Stimulated activated CD4-positive, alpha-beta T cell treated with anti-CD3 and anti-CD28 coated beads, Interleukin-1b, Interleukin-23, amount 100 ng/mL, for 48 hours (primary cell): ENCODE data around the gene DHRSX.
"Not testable (repeated sequence)": the region's sequence is repeated elsewhere in the genome, so short reads cannot be mapped to it uniquely, and the experiment has no call there.

Experiments
- DNase-seq: peaks from one replicate; pipeline ENCODE4 v3.0.0-alpha.2; 2020

DHRSX gene

GRCh38 chrX:2389731-2390130 lies 111.0 kb downstream of the DHRSX start:
- DNase-seq: not testable (repeated sequence)

DNA sequence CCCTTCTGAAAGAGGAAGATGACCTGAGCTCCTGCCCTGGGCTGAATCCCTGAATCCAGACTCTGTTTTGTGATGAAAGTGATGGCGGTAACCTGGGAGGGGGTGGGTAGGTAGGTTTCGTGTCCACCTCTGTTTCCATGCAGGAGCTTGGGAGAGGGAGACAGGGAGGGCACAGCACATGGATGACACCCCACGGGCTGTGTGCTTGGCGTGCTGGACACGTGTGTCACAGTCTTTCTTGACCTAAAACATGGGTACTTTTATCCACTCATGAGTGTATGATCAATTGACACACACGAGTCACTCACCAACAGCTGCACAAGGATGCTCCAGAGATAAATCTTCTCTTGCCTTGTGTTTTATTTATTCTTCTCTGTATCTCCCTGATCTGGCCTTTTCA lies 111.5 kb downstream of the DHRSX start:
- DNase-seq: no peak

- DNase-seq: no peak
Observed at GRCh38 chrX:2388669-2389068, 112.1 kb downstream of the DHRSX start.

DNA sequence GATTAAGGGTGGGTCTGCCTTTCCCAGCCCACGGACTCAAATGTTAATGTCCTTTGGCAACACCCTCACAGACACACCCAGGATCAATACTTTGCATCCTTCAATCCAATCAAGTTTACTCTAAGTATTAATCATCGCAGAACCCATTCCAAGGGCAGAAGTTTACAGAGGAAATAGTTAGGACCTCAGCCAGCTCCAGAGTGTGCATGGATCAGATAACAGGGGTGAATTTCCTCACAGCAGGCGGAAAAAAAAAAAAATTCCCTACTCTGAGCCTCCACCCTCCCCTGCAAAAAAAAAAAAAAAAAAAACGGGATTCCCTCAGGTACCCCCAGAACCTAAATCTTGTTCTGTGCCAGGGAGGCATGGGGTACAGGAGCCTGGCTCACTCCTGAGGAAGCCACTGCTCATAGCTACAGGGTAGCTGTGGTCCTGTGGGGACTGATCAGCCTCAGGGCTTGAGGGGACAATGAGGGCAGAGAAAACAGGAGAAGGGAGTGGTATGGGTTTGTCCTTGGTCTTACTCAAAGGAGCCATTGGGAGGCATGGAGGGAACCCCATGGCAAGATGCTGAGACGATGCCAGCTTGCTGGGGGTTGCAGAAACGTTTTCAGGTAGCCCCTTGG lies 113.0 kb downstream of the DHRSX start:
- DNase-seq: no peak

GRCh38 chrX:2385224-2385623 lies 115.6 kb downstream of the DHRSX start:
- no peak for DNase-seq

DNA sequence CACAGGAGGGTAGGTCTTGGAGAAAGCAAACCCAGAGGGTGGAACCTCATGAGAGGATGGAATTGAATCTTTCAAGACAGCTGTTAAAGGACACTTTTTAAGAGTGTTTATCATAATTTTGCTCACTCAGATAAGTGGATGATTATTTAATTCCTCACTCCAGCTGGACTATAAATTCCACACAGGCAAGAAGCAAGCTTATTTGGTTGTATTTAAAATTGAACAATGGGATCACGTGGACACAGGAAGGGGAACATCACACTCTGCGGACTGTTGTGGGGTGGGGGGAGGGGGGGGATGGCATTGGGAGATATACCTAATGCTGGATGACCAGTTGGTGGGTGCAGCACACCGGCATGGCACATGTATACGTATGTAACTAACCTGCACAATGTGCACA lies 116.3 kb downstream of the DHRSX start:
- no peak for DNase-seq

GRCh38 chrX:2383735-2384134 lies 117.0 kb downstream of the DHRSX start:
- DNase-seq: no peak

GRCh38 chrX:2383144-2383543 lies 117.6 kb downstream of the DHRSX start:
- no peak for DNase-seq

- not testable (repeated sequence) for DNase-seq
Observed at GRCh38 chrX:2382433-2383048, 118.2 kb downstream of the DHRSX start.

- no peak for DNase-seq
Observed at GRCh38 chrX:2376166-2376565, 124.6 kb downstream of the DHRSX start.

DNA sequence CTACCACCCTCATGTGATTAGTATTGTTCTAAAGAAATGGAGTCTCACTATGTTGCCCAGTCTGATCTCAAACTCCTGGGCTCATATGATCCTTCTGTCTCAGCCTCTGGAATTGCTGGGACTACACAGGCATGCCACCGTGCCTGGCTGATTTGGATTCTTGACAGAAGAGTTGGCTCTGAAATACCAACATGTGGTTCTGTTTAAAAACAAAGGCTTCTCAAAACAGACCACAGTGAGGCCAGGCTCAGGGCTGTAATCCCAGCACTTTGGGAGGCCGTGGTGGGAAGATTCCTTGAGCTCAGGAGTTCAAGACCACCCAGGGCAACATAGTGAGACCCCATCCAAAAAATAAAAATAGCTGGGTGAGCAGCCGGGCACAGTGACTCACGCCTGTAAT lies 126.7 kb downstream of the DHRSX start:
- no peak for DNase-seq

DNA sequence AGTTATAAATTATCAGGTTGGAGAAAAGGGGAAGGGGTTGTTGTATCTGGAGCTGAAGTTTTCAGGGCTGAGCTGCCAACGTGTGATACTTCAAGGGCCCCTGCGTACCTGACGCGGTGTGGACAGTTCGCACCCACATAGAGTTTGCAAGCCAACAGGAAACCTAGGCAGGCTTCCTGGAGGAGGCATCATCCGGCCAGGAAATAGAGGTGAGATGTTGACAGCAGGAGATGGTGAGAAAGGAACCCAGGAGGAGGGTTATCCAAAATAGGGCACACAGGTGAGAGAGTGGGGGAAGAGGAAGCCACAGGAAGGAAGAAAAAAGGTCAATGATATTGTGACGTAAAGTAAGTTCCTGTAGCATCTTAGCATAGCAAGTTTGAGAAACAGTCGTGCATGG lies 127.2 kb downstream of the DHRSX start:
- DNase-seq: no peak

DNA sequence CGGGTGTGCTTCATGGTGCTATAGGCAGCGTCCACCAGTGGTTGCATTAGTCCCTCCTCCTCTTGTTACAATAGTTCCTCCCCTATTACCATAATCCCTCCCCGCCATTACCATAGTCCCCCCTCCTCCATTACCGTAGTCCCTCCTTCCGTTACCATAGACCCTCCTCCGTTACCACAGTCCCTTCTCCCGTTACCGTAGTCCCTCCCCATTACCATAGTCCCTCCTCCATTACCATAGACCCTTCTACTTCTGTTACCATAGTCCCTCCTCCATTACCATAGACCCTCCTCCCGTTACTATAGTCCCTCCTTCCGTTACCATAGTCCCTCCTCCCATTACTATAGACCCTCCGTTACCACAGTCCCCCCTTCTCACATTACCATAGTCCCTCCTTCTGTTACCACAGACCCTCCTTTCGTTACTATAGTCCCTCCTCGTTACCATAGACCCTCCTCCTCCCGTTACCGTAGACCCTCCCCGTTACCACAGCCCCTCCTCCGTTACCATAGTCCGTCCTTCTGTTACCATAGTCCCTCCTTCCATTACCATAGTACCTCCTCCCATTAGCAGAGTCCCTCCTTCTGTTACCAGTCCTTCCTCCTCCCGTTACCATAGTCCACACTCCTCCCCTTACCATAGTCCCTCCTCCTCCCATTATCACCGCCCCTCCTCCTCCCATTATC lies 129.6 kb downstream of the DHRSX start:
- DNase-seq: no peak

GRCh38 chrX:2370456-2370855 lies 130.3 kb downstream of the DHRSX start:
- no peak for DNase-seq

GRCh38 chrX:2369206-2369605 lies 131.6 kb downstream of the DHRSX start:
- DNase-seq: no peak

- DNase-seq: no peak
Observed at GRCh38 chrX:2360731-2361130, 140.0 kb downstream of the DHRSX start.

GRCh38 chrX:2359522-2359921 lies 141.3 kb downstream of the DHRSX start:
- not testable (repeated sequence) for DNase-seq

DNA sequence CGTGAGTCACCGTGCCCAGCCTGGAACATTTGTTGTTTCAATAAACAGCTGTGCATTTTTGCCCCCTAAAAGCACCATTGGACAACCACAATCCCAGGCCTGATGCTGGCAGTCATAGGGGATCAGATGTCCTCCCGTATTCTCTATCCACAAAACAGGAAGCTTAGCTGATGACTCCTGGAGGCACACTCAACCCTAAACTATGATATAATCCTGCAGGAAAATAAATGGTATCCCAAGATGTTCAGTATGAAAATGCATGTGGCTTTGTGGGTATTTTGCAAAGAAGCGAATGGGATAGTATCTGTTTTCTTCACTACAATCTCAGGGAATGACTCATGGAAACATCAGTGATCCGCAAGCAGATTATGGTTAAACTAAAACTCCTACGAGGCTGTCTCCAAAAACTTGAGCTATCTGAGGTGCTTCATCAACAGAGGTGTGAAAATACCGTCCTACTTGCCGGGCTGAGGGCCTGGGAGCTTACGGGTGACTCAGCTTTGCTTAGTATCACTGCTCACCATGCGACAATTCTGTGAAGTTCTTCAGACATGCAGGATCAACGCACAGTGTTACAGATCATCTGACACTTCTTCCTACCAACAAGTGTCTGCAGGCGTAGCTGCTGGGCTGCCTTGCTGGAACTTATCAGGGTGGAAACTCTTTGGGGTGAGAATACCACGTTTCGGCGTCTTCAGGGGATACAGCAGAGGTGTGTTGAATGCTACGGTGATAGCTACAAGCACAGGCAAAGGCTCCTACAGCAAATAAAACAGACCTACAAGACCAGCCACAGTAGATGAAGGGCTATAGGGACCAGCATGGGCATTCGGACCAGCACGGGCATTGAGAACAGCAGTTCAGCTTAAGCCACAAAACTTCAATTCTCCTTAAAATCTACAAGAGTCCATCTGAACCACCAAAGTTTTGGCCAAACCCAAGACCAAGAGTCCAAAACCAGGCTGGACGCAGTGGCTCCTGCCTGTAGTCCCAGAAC lies 148.5 kb downstream of the DHRSX start:
- DNase-seq: peak; percentile 15

DNA sequence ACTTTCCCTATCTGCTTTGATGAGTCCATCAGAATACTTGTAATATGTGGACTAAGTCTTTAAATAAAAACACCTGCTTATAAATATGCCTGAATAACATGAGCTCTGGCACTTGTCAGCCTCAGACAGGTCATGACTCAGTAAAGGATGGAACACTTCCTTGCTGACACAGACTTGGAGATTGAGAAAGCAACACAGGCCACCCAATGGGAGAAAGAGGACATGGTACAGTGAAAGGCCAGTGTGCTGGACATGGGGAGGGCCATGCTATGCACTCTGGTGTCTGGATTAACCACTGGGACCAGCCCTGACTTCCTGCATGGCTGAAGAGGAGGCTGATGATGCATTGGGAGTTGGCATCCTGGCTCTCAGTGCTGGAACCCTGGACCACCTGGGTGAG lies 149.5 kb downstream of the DHRSX start:
- DNase-seq: no peak

GRCh38 chrX:2350703-2351102 lies 150.1 kb downstream of the DHRSX start:
- DNase-seq: not testable (repeated sequence)

GRCh38 chrX:2350036-2350435 lies 150.7 kb downstream of the DHRSX start:
- DNase-seq: not testable (repeated sequence)

GRCh38 chrX:2348211-2348610 lies 152.6 kb downstream of the DHRSX start:
- DNase-seq: no peak

GRCh38 chrX:2346158-2346557 lies 154.6 kb downstream of the DHRSX start:
- DNase-seq: no peak
